ENCODE results near the gene JTB.
A peak's percentile ranks its signal among the peaks of the same experiment; 100 is the strongest.

Gene JTB

DNA sequence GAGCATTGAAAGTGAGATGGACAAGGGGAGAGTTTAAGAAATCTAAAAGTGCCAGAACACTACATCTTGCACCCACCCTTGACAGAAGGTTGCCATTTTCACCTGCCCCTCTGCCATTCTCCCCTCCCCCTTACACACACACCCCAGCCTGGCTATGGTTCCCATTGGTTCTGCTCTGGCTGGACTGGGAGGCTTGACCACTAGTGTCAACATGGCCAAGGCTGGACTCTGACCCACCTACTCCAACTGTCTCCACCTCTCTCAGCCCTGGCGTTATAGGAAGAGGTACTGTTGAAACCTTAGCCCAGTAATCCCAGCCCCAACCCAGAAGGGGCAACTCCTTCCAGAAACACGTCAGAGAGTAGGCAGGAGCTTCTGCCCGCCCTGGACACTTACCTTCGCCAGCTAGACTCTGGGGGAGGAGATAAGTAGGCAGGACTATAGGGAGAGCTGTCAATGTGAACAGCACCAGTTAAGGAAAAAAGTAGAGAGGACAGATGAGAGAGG, 23.6 kb downstream of the JTB start:
- DNase-seq (ENCODE audit: low read depth): no peak

DNA sequence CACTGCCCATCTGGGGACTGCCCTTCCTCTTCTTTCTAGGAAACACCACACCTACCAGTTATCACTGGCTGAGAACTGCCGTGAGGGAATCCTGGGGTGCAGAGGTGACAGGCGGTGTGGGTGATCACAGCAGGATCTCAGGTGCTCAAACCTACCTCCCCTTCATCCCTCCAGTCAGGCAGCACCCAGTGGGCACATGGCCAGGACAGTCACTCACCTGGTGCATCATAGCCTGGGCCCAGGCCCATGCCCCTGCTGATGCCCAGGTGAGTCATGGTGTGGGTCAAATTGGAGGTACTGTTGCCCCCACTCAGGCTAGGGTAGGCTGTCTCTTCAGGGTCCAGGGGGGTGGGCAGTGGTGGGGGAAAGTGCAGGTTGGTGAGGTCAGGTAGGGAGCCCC, 25.7 kb downstream of the JTB start:
- DNase-seq (ENCODE audit: low read depth): no peak

DNA sequence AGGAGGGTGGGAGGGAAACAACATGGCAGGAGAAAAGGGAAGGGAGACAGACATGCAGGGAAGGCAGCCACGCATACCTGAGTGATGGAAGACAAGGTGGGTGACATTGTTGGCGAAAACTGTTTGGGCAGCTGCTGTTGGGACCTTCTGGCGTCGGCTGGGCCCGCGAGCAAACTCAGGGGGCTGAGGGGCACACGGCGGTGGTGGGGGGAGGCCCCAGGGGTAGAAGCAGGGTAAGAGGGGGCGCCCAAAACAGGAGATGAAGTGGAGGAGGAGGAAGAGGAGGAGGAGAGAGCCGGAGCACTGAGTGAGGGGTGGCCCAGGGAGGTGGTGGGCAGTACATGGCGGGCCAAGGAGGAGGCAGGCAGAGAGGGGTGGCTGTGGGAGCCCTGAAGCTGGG, 26.3 kb downstream of the JTB start:
- DNase-seq (ENCODE audit: low read depth): no peak

- peak; percentile 74 for DNase-seq (ENCODE audit: low read depth)
Observed at GRCh38 chr1:153946622-153947241, 30.7 kb downstream of the JTB start, which contains the start of gene DENND4B. TSS of gene DENND4B (minus strand) at chr1:153946718. CDS start at chr1:153944374, 2,344 bp downstream.

DNA sequence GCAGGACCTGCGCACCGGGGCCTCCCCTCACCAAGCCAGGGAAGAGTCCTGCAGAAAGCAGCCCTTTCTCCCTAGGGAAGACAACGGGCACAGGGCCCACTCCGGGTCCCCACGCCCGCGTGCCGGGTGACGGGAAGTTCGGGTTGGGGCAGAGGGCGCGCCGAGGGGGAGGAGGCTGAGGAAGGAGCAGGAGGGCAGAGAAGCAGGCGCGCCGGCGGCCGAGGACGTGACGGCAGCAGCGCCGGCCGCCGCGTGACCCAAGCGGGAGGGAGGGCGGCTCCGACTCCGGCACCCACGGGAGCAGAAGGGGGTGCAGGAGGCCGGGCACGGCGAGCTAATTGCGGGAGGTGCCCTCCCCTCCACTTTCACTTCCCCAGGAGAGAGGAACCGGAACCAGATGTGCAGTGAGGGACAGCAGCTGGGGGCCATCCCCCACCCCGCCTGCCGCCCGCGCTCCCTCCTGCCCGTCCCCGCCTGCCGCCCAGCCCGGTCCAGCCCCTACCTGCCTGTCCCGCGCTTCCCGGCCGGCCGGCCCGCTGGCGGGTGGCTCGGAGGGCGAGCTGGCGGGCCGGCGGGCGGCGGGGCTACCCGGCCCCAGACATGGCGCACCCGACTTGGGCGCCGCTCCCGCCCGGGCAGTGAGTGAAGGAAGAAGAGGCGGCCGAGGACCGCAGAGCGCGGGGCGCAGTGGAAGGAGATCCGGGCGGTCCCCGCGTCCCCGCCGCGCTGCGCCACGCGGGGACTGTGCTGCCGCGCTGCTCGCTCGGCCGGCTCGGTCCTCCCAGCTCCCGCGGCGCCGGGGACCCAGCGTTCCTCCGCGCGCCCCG, 31.5 kb downstream of the JTB start:
- DNase-seq (ENCODE audit: low read depth): peak; percentile 84

DNA sequence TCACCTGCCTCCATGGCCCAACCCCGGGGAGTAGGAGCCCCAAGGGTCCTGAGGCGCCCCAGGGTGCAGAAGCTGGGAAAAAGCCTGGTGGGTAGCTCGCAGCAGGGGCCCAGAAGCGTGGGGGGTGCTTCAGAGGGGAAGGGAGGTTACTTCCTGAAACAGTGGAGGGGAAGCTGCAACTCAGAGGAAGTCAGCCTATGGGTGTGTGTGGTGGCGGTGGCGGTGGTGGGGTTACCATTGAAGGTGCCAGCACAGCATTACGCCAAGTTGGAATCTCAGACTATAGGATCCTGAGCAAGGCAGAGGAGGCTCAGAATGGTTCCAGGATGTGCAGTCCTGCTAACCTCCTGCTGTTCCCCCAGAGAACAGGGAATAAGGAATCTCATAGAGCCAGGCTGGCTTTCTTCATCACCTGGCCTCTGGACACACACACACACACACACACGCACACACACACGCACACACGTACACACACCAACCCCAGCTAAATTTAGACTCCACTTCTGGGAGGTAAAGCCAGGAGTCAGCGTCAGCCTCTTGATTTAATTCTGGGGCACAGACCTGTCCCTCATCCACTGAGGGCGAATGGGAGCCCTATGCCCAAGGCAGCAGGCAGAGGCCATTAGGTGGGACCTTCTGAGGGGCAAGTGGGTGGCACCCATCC, 32.2 kb downstream of the JTB start:
- peak; percentile 53 for DNase-seq (ENCODE audit: low read depth)

DNA sequence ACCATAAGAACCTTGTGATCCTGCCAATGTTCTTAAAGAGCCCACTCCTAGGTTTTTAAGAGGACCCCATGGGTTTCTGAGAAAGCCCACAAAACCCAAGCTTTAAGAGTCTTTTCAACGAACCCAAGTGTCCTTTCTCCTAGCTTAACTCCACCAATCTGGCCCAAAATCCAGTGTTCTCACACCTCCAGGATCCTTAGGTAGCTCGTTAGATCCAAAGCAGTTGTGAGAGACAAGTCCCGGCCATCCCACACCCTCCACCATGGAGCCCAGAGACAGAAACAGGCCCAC, 32.7 kb downstream of the JTB start:
- no peak for DNase-seq (ENCODE audit: low read depth)

- DNase-seq (ENCODE audit: low read depth): no peak
Observed at GRCh38 chr1:153944005-153944826, 33.3 kb downstream of the JTB start.

- DNase-seq (ENCODE audit: low read depth): no peak
Observed at GRCh38 chr1:153942766-153943549, 34.5 kb downstream of the JTB start.

DNA sequence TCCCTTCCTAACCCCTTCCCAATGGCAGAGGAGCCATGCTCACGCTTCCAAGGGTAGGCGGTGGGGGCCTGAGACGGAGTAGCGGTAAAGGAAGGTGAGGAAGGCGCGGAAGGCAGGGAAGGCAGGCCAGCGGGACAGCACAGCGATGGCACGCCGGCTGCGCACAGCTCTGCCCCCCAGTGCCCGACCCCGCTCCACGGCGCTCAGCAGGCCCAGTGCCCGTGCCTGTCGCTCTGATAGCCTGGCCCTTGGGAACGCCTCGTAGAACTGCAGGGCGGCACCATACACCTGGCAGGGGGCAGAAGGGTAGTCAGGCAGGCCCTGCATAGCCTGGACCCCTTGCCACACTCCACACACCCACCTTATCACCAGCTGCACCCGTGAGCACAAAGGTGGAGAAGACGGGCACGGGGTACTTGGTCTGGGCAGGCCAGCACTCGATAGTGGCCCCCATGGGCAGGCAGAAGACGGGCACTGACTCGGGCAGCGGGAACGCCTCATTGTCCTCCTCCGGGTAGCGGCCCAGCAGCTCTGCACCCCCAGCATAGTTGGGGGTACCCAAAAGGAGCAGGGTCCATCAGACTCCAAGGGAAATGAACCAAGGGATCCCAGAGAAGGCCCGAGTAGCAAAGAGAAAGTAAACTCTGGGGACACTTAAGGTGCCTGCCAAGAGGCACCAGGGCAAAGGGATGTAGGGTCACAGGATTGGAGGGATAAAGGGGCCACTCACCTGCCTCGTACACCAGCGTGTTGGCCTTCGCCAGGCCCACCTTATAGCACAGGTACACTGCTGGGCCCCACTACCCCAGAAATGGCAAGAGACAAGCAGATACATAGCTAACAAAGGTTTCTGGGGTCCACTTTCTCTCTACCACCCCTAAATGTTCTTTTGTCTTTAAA, 35.4 kb downstream of the JTB start:
- no peak for DNase-seq (ENCODE audit: low read depth)

DNA sequence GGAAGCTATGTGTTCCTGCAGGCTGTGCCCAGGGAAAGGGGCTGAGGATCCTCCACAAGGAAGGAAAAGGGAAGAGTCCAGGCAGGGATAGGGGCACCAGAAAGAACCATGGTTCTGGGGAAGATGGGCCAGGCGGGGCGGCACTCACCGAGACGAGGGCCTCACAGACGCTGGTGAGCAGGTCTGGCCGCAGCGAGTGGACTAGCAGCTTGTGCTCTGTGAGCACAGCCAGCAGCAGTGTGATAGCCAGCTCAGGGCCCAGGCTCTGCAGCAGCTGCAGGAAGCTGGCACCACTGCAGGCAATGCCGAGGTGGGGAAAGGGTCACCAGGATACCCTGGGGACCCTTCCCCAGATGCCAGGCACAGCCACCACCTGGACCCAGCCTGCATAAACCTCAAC, 36.7 kb downstream of the JTB start:
- no peak for DNase-seq (ENCODE audit: low read depth)

DNA sequence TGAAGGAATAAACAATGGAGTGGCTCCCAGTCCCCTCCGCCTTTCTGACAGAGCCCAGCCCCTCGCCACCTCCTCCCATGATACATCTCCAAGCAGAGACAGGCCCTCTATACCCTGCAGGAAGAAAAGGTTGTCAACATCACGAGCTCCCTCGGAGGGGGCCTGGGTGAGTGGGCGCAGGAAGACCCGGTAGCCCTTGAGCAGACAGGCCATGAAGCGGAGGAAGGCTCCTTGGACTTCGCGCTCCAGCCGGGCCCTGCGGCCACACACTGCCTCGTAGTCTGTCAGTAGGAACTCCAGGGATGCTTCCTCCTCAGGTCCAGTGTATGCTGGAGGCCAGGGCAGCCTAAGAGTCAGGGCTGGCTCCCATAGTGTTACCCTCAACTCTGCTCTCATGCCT, 38.0 kb downstream of the JTB start:
- no peak for DNase-seq (ENCODE audit: low read depth)

GRCh38 chr1:153938996-153939395, 38.5 kb downstream of the JTB start:
- DNase-seq (ENCODE audit: low read depth): no peak

GRCh38 chr1:153937331-153937730, 40.1 kb downstream of the JTB start:
- DNase-seq (ENCODE audit: low read depth): no peak

DNA sequence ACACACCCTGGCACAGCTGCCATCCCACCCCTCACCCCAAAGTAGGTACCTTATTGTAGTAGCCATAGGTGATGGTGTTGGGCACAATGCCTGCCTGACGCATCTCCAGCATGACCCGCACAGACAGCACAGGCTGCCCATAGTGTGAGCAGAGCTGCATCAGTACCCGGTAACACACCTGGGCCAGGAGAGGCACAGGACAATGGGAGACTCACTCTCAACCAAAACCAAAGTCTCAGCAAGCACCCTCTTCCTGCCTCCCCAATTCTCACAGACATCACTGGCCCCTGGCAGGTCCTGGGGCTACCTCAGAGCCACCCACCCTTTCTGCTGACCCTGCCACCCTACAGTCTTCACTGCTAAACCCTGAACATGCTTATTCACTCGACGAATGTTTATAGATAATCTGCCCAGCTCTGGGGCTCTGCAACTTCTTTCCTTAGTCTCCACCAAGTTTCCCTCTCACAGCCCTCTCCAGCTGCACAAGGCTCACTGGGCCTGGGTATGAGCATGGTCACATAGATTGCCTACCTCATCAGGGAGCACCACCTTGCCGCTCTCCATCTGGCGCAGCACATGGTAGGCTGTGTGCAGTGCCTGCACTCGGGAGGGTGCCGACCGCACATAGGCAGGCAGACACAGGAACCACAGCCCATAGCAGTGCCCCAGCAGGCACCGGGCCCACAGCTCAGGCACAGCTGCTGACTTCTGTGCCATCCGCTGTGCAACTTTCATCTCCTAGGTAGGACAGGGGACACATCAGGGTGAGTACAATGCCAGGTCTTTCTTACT, 41.3 kb downstream of the JTB start:
- no peak for DNase-seq (ENCODE audit: low read depth)

DNA sequence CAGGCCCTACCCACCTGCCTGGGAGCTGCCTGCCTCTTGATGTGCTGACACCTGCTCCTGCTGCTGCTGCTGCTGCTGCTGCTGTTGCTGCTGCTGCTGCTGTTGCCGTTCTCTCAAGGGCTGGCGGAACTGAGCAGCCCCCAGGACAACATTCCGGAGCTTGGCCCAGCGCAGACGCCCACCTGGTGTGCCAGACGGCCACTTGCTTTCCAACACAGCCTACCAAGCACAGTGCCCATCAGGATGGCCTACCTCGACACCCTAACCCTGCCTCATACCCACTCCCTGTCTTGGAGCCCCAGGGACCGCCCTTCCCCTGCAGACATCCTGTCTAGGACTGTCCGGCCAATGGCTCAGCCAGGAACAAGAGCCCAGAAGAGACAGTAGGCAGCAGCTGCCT, 42.7 kb downstream of the JTB start:
- DNase-seq (ENCODE audit: low read depth): no peak

- DNase-seq (ENCODE audit: low read depth): no peak
Observed at GRCh38 chr1:153933955-153934354, 43.5 kb downstream of the JTB start.

DNA sequence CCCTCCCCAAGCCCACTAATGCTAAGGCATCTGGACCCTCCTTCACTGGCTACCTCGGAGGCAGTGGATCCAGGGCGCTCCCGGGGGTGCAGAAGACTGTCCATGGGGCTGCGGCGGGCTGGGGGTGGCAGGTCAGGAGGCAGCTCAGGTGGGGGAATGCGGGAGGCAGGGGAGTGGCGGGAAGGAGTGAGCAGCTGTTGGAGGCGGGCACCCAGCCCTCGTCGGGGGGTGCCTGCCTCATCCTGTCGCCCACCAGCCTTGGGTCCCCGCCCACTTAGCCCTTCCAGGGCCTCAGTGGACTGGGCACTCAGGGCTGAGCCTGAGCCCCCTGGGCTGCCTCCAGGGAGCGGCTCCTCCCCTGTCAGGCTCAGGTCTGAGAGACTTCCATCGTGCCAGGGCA, 44.0 kb downstream of the JTB start:
- DNase-seq (ENCODE audit: low read depth): no peak

Measured in fibroblast of gingiva (primary cell).